Cardiac muscle cell (in vitro differentiated cells and primary cell): ENCODE results near the gene FHOD3. TPM values are rescaled to one million over a fixed set of nuclear protein-coding genes. Genes with fewer than 3 reads are reported as not detected.

Experiments
- DNase-seq, 2 donors: peaks; one replicate each; pipeline versions ENCODE4 v3.0.0 to v3.0.0-alpha.2; 2010 to 2017; ENCODE audit warnings: low read depth in 1 of 2, low spot score in 1 of 2
- H3K27ac ChIP-seq: fragments of 200-600 bp; sonication (generic); 2 replicates; pipeline ENCODE4 v1.5.1; 2016
- H3K27me3 ChIP-seq: fragments of 200-600 bp; sonication (generic); 2 replicates; pipeline ENCODE4 v1.6.0; 2016; ENCODE audit warnings: control low read depth
- H3K36me3 ChIP-seq: fragments of 200-600 bp; sonication (generic); 2 replicates; pipeline ENCODE4 v1.5.1; 2016; ENCODE audit warnings: control low read depth
- H3K4me1 ChIP-seq: fragments of 200-600 bp; sonication (generic); 2 replicates; pipeline ENCODE4 v1.8.1; 2017; ENCODE audit warnings: low read depth, mild to moderate bottlenecking, mixed run types
- H3K4me3 ChIP-seq: fragments of 200-600 bp; sonication (generic); 2 replicates; pipeline ENCODE4 v1.5.1; 2016; ENCODE audit warnings: mild to moderate bottlenecking
- H3K9me3 ChIP-seq: fragments of 200-600 bp; sonication (generic); 2 replicates; pipeline ENCODE4 v1.5.1; 2017; ENCODE audit warnings: low read depth, mild to moderate bottlenecking, control low read depth
- polyA plus RNA-seq: library from polyadenylated mRNA; unstranded; fragments of >200 nt; fragmentation: Nextera tagmentation; extraction: Ambion mirVana; gene quantifications from 2 replicates; pipeline ENCODE4 v1.2.1, GENCODE V29; 2016
- total RNA-seq: library from RNA; depleted of rRNA; stranded (reverse); fragments of >200 nt; gene quantifications from 2 replicates; pipeline ENCODE4 v1.2.3, GENCODE V29; 2016
- TF ChIP-seq, protein P1 (sequence below): IDR thresholded peaks from 2 replicates; pipeline ENCODE4 v1.5.1; 2012; ENCODE audit warnings: low read depth, mild to moderate bottlenecking, low read length

Gene FHOD3
- total and polyA plus RNA-seq, 2 experiments from 2014 or later = 127 to 347 TPM

DNA sequence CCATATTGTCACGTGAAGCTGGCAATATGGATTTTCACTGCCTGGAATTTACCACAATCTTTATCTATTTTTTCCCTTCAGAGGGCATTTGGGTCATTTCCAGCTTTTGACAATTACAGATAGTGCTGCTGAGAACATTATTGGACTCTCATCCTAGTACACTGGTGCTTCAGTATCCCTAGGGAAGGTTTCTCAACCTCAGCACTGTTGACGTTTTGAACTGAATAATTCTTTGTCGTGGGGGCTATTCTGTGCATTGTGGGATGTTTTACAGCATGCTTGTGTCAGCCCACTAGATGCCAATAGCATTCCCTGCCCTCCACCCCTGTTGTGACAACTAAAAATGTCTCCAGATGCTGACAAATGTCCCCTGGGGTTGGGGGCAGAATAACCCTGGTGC is 345.5 kb downstream of the FHOD3 start:
- DNase-seq = peak in 1 of 2 donors; percentile 8
- Histone ChIP-seq H3K27ac (no peak overlapping the region), H3K9me3 (no peaks in the 10 kb centered on the region), H3K27me3 (no peaks in the 10 kb centered on the region), H3K4me1 (no peaks in the 10 kb centered on the region), H3K4me3 (no peak overlapping the region), H3K36me3 (no peaks in the 10 kb centered on the region)
- TF ChIP-seq, protein P1, sequence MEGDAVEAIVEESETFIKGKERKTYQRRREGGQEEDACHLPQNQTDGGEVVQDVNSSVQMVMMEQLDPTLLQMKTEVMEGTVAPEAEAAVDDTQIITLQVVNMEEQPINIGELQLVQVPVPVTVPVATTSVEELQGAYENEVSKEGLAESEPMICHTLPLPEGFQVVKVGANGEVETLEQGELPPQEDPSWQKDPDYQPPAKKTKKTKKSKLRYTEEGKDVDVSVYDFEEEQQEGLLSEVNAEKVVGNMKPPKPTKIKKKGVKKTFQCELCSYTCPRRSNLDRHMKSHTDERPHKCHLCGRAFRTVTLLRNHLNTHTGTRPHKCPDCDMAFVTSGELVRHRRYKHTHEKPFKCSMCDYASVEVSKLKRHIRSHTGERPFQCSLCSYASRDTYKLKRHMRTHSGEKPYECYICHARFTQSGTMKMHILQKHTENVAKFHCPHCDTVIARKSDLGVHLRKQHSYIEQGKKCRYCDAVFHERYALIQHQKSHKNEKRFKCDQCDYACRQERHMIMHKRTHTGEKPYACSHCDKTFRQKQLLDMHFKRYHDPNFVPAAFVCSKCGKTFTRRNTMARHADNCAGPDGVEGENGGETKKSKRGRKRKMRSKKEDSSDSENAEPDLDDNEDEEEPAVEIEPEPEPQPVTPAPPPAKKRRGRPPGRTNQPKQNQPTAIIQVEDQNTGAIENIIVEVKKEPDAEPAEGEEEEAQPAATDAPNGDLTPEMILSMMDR = no peak

DNA sequence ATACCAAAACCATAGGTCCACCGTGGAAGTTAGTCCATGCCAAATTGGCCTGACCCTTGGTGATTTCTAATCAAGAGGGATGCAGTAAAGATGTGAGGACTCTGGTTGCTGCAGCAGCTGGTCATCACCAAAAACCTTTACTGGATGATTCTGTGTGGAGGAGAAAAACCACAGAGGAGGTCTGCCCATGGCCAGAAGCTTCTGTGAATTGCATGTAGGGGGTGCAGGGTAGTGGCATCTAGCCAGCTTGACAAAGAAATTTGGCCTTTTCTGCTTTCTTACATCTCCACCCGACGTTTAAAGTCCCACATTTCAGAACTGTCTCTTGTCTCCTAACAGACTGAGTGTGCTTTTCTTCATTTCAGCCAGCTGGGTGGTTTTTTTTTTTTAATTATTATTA is 351.3 kb downstream of the FHOD3 start:
- Histone ChIP-seq H3K9me3 (no peaks in the 10 kb centered on the region), H3K27ac (no peak overlapping the region), H3K4me3 (no peak overlapping the region), H3K27me3 (no peaks in the 10 kb centered on the region), H3K4me1 (no peaks in the 10 kb centered on the region), H3K36me3 (peaks cover 9% of the 10 kb centered on the region)
- DNase-seq = no peak
- TF ChIP-seq, protein P1 = no peak

DNA sequence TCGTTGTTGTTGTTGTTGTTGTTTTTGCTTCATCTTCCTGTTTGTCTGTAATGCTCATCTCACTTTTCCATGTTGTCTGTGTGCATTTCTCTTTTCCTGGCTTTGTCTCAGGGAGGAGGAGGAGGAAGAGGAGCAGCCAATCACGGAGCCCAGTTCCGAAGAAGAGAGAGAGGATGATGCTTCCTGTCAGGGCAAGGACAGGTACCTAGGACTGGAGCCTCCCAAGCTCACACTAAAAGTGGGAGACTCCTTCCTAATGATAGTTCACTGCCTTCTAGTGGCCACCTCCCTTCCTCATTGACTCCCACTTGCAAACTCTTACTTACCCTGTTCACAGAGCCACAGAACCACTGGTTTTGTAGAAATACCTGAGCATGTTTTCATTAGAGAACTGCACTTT is 351.7 kb downstream of the FHOD3 start:
- no peak for DNase-seq
- TF ChIP-seq, protein P1 = no peak
- H3K4me3 ChIP-seq = no peak overlapping the region
- no peaks in the 10 kb centered on the region for H3K27me3 ChIP-seq
- H3K9me3 ChIP-seq = no peaks in the 10 kb centered on the region
- H3K27ac ChIP-seq = no peak overlapping the region
- peaks cover 9% of the 10 kb centered on the region for H3K36me3 ChIP-seq
- peaks cover under 1% of the 10 kb centered on the region for H3K4me1 ChIP-seq

DNA sequence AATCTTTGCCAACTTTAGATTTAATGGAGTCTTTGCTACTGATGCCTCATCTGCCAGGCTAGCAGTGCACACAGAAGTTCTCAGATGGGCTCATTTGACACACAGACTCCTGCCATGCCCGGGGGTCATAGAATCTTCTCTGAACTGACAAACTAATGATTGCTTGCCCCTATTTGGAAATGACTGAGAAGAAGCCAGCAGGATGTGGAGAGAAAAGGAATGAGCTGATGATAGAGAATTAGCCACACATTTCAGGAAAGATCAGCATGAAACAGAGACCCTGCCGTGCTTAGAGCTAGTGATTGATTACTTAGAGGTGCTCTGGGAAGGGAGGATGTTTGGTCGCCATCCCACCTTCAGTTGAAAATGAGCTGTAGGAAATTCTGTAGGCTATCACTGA is 352.8 kb downstream of the FHOD3 start:
- Histone ChIP-seq H3K36me3 (peaks cover 9% of the 10 kb centered on the region), H3K9me3 (no peaks in the 10 kb centered on the region), H3K27me3 (no peaks in the 10 kb centered on the region), H3K4me1 (peaks cover 12% of the 10 kb centered on the region), H3K27ac (no peak overlapping the region), H3K4me3 (no peak overlapping the region)
- TF ChIP-seq, protein P1 = no peak
- DNase-seq = no peak

DNA sequence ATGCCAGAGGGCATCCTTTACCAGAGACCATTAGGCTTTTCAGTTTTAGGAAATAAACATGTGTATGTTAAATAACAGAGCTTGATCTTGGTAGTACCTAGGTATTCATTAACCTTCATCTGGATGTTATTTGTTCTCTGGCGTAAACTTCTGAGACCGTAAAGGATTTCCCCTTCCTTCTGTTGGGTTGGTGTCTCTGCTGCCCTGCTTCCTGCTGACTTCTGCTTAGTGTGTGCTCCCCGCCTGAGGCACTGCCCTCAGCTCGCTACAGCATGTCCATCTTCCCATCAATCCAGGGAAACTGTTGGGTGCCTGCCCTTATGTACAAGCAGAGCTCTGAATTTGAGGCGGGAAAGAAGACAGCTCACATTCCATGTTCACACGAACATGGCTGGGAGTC is 353.4 kb downstream of the FHOD3 start:
- no peak overlapping the region for H3K27ac ChIP-seq
- H3K9me3 ChIP-seq = no peaks in the 10 kb centered on the region
- TF ChIP-seq, protein P1 = no peak
- no peak overlapping the region for H3K4me3 ChIP-seq
- H3K4me1 ChIP-seq = peaks cover 18% of the 10 kb centered on the region
- H3K36me3 ChIP-seq = peaks cover 9% of the 10 kb centered on the region
- DNase-seq = no peak
- H3K27me3 ChIP-seq = no peaks in the 10 kb centered on the region

DNA sequence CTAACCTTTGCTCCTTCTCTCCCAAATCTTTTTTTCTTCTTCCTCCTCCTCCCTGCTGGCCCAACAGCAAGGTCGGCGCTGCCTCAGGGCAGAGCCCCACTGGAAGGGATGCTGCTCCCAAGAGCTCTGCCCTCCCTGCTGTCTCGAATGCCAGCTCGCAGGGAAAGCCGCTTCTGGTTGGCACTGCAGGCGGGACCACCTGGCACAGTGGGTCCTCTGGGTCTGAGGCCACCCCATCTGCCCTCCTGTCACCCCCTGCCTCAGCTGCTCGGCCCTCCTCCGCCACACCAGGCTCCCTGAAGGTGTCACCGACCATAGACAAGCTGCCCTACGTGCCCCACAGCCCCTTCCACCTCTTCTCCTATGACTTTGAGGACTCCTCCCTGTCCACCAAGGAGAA is 355.0 kb downstream of the FHOD3 start:
- no peaks in the 10 kb centered on the region for H3K27me3 ChIP-seq
- TF ChIP-seq, protein P1 = no peak
- peaks cover 9% of the 10 kb centered on the region for H3K36me3 ChIP-seq
- DNase-seq = no peak
- no peak overlapping the region for H3K27ac ChIP-seq
- H3K9me3 ChIP-seq = no peaks in the 10 kb centered on the region
- peaks cover 22% of the 10 kb centered on the region for H3K4me1 ChIP-seq
- no peak overlapping the region for H3K4me3 ChIP-seq
